Right lobe of liver (tissue), 6 donors: Measurements from ENCODE around the gene LDLRAD4. TPM values are rescaled to one million over a fixed set of nuclear protein-coding genes. Genes with fewer than 3 reads are reported as not detected.
A peak's percentile ranks its signal among the peaks of the same experiment; 100 is the strongest.

ENCODE experiments used
- ATAC-seq, 4 donors: fragments of 200-7000 bp; cut with Tn5 transposase; one replicate each; pipeline ENCODE4 v1.9.1; 2020; ENCODE audit warnings: mild to moderate bottlenecking in 4 of 4, moderate library complexity in 4 of 4
- DNase-seq, 3 donors: peaks; one replicate each; pipeline ENCODE4 v3.0.0-alpha.2; 2020
- H3K27ac ChIP-seq, 3 donors: fragments of 200-600 bp; one replicate each; pipeline ENCODE4 v1.8.0; 2022
- H3K27me3 ChIP-seq, 2 donors: fragments of 200-600 bp; one replicate each; pipeline ENCODE4 v1.8.0; 2022
- H3K36me3 ChIP-seq, 4 donors: fragments of 200-600 bp; sonication (generic) in 1 of 4; one replicate each; pipeline versions ENCODE4 v1.5.1 to v1.8.0; 2017 to 2022; ENCODE audit warnings: control low read depth in 1 of 4
- H3K4me1 ChIP-seq, 4 donors: fragments of 200-600 bp; sonication (generic) in 1 of 4; one replicate each; pipeline versions ENCODE4 v1.5.1 to v1.8.0; 2017 to 2022; ENCODE audit warnings: control low read depth in 1 of 4
- H3K4me3 ChIP-seq, 3 donors: fragments of 200-600 bp; one replicate each; pipeline ENCODE4 v1.8.0; 2022
- H3K9me3 ChIP-seq, 4 donors: fragments of 200-600 bp; sonication (generic) in 1 of 4; one replicate each; pipeline versions ENCODE4 v1.5.1 to v1.8.0; 2017 to 2022; ENCODE audit warnings: control low read depth in 1 of 4
- POLR2A ChIP-seq: fragments of 450-650 bp; IDR thresholded peaks from one replicate; pipeline ENCODE4 v1.6.1; 2017; ENCODE audit warnings: antibody characterized with exemption, mild to moderate bottlenecking
- WGBS: methylation state at CpG from one replicate; pipeline ENCODE4 v1.1.6; 2018; ENCODE audit warnings: low coverage, low lambda C conversion rate; ENCODE audit not compliant: insufficient coverage; ENCODE audit errors: missing lambda C conversion rate; 5-methylcytosine and 5-hydroxymethylcytosine counted together
- intact Hi-C, 2 donors: fragments of 100-400 bp; cut with DNase I; formaldehyde crosslinking; loops; one replicate each; pipeline versions ENCODE4 v1.11.2 to v1.14.1; 2022
- total RNA-seq, 6 experiments: library from RNA; depleted of rRNA in 2 of 6; stranded (reverse); fragments of >200 nt in 2 of 6; fragmentation: NEBNext Ultra II Directional in 3 of 6; extraction: Animal tissue kit (Norgen Biotek cat#: 25700) in 3 of 6; gene quantifications; one replicate each; pipeline versions ENCODE4 v1.1.0 to v1.2.4, GENCODE V29; 2016 to 2023
- TF ChIP-seq, protein P1 (sequence below), 4 donors: fragments of 200-600 bp in 3 of 4; fragments of 450-650 bp in 1 of 4; IDR thresholded peaks; one replicate each; pipeline versions ENCODE4 v1.5.1 to v1.8.0; 2016 to 2022; ENCODE audit warnings: antibody characterized with exemption in 4 of 4, mild to moderate bottlenecking in 2 of 4
- donor health status: DM: no; HTN: yes; CAD: no.
- donor health status: DM: no; HTN: no; CAD: no.
- donor health status: DM: no; HTN: no; CAD: no.
- donor health status: DM: no; HTN: yes; CAD: no.
- donor health status: DM: no; HTN: yes; CAD: no.

Gene LDLRAD4
- total RNA-seq, 6 experiments from 2014 or later, result 10.6 to 66.4 (median 18.7) TPM

DNA sequence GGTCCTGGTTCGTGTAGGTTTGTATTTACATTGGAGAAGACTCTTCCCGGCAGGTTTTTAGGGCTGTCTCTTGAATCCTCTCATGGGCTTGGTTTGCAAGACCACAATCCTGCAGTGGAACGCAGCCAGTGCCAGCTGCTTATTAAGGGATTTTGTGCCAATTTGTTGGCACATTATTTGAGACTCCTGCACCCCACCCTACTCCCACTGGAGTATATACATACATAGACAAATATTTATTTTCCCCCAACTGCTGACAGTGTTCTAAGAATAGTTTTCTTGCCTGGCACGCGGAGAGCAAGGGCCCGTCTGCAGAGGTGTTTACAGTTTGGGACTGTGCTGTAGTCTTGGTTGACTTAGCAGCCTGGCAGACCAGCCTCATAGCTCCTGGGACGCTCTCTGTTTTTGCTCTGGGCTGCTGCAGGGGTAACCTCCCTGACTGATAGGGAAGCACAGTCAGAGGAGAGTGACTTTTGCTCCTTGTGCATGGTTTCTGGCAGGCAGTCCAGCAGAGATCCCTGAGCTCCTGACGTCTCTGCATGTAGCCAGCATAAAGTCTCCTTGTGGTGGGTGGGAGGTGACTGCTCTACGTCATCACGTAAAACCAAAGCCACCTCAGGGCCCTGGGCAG, 1.9 kb downstream of the LDLRAD4 start:
- DNase-seq (peak in 1 of 3 donors; percentile 76), ATAC-seq (peak; percentile 9 to 40 (median 22))
- WGBS, result 31% methylated on average over 9 of the region's 10 CpGs
- Histone ChIP-seq H3K9me3 (no peaks in the 10 kb centered on the region), H3K36me3 (no peaks in the 10 kb centered on the region), H3K4me3 (no peak overlapping the region), H3K27ac (peak overlapping the region in 1 of 3 donors; percentile 12), H3K4me1 (peaks cover 0 to 53% (median 27%) of the 10 kb centered on the region in 4 donors), H3K27me3 (no peaks in the 10 kb centered on the region)
- TF ChIP-seq, protein P1, sequence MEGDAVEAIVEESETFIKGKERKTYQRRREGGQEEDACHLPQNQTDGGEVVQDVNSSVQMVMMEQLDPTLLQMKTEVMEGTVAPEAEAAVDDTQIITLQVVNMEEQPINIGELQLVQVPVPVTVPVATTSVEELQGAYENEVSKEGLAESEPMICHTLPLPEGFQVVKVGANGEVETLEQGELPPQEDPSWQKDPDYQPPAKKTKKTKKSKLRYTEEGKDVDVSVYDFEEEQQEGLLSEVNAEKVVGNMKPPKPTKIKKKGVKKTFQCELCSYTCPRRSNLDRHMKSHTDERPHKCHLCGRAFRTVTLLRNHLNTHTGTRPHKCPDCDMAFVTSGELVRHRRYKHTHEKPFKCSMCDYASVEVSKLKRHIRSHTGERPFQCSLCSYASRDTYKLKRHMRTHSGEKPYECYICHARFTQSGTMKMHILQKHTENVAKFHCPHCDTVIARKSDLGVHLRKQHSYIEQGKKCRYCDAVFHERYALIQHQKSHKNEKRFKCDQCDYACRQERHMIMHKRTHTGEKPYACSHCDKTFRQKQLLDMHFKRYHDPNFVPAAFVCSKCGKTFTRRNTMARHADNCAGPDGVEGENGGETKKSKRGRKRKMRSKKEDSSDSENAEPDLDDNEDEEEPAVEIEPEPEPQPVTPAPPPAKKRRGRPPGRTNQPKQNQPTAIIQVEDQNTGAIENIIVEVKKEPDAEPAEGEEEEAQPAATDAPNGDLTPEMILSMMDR (IDR thresholded peaks at IDR 0.05), result no peak
- no peak for TF ChIP-seq POLR2A
- intact Hi-C loops, result no loop called here

DNA sequence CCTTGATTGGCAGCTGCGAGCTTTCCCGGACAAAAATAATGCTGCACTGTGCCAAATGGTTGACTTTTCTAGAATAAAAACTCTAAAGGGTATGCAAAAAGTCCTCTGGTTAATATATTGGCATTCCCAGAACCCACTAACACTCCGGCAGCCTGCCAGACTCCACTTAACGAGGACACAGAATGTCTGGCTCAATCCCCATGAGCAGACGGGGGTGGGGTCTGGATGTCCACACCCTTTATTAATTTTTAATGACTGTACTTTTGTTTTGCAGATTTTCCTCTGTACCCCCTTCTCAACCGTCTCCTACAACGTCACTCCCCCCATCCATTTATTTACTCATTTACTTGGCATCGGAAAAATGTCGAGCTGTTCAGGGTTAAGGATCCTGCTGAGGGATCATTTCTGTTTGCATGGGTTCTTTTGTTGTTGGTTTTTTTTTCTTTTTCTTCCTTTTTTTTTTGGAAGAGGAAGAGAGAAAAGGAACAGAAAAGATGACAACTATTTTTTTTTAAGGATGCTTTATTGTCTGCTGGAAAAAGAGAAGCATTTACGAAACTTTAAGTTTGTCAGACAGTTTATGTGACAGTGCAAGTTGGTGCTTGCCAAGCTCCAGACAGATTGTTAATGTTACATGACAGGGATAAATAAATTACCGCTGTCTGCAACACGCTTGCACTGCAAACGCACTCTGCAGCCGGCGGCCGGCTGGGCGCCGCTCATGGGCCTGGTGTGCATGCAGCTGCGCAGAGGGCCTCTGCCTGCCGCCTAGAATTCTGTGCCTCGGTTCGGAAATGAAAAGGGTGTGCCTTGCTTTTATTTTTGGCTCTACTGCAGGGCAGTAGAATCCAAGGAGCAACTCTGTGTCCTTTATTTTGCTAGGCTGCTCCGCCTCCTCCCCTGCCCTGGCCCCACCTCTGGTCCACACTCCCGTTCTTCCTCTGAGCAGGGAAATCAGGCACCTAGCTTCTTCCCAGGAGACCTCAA, 3.6 kb downstream of the LDLRAD4 start:
- 10% methylated on average over 10 of the region's 24 CpGs for WGBS
- Histone ChIP-seq H3K4me3 (no peak overlapping the region), H3K27ac (peak overlapping the region in 2 of 3 donors; percentile 6 to 29), H3K4me1 (peaks cover 0 to 49% (median 25%) of the 10 kb centered on the region in 4 donors), H3K27me3 (no peaks in the 10 kb centered on the region), H3K36me3 (no peaks in the 10 kb centered on the region), H3K9me3 (no peaks in the 10 kb centered on the region)
- peak; percentile 25 to 48 (median 34) for ATAC-seq
- peak in 2 of 3 donors; percentile 52 to 63 for DNase-seq
- intact Hi-C loops, result no loop called here
- TF ChIP-seq POLR2A, result no peak
- TF ChIP-seq, protein P1 (IDR thresholded peaks at IDR 0.05), result no peak

DNA sequence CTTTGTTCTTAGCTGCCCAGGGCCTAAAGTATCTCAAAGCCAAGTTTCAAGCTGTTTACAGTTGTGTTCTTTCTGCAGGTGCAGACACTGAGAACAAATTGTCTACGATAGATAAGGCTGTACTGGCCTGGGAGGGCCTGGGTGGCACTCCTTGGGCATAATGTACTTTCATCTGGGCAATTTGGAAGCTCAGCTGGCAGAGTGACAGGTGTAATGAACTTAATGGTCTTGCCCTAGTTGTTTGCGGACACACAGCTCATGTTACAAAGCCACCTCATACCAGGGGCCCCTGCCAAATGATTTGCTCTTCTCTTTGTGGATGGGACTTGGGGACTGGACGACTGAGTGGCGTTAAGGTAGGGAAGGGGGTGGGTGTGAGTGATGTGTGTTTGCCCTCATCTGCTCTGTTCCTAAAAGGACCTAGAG, 4.3 kb downstream of the LDLRAD4 start:
- DNase-seq (peak in 1 of 3 donors; percentile 79), ATAC-seq (peak; percentile 57 to 67 (median 63))
- H3K4me3 ChIP-seq, result no peak overlapping the region
- peak overlapping the region in 2 of 3 donors; percentile 6 to 29 for H3K27ac ChIP-seq
- no peak for TF ChIP-seq POLR2A
- TF ChIP-seq, protein P1 (IDR thresholded peaks at IDR 0.05), result no peak
- H3K9me3 ChIP-seq, result no peaks in the 10 kb centered on the region
- no peaks in the 10 kb centered on the region for H3K36me3 ChIP-seq
- intact Hi-C loops, result no loop called here
- H3K27me3 ChIP-seq, result no peaks in the 10 kb centered on the region
- WGBS, result 47% methylated on average over 2 of the region's 4 CpGs
- H3K4me1 ChIP-seq, result peaks cover 0 to 49% (median 25%) of the 10 kb centered on the region in 4 donors

DNA sequence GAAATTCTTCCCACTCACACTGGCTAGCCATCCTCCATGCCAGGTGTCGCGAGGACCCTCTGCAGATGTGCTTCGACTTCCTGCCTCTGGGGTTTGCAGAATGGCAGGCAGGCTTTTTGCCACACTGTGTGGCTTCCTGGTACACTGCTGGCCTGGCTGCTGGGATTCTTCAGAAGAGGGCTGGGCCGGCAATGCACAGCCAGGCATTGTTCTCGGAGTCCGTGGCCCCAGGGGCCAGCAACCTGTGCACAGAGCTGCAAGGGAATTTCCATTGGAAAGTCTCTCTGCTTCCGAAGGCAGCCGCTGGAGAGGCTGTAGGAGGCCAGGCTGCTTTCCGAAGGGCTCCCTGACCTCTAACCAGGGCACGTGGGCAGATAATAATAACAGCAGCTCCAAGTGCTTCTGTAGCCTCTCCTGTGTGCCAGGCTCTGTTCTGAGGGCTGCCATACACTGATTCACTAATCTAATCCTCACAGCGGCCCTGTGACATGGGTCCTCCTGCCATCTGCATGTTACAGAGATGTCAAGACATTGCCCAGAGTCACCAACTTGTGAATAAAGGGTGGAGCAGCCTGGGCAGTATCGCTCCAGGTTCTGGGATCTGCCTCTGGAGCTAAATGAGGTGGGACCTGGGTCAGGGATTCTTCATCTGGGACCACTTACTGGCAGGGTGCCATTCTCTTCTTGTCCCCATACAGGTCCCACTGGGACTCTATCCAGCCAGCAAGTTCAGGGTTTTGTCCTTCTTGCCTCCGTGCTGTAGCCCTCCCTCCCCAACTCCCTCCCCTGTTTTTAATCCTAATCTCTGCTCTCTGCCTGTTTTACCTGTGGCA, 5.0 kb downstream of the LDLRAD4 start:
- Histone ChIP-seq H3K4me3 (no peak overlapping the region), H3K4me1 (peaks cover 0 to 49% (median 25%) of the 10 kb centered on the region in 4 donors), H3K27ac (peak overlapping the region in 1 of 3 donors; percentile 29), H3K27me3 (no peaks in the 10 kb centered on the region), H3K36me3 (no peaks in the 10 kb centered on the region), H3K9me3 (no peaks in the 10 kb centered on the region)
- ATAC-seq (peak in 2 of 4 donors; percentile 1 to 2), DNase-seq (no peak)
- no CpG with 5 or more reads among the region's 13 CpGs for WGBS
- intact Hi-C loops, result no loop called here
- TF ChIP-seq, protein P1 (IDR thresholded peaks at IDR 0.05), result no peak
- TF ChIP-seq POLR2A, result no peak
